GM13977 (cell line): ENCODE data around the gene KCNK10.

Experiments used
- DNase-seq: peaks from one replicate; pipeline ENCODE4 v3.0.0; 2012; ENCODE audit warnings: low spot score
- CTCF ChIP-seq: IDR thresholded peaks from 2 replicates; pipeline ENCODE4 v1.5.1; 2012; ENCODE audit warnings: mild to moderate bottlenecking, control low read depth; ENCODE audit not compliant: insufficient read depth; ENCODE audit errors: extremely low read depth, missing control alignments
- in situ Hi-C: fragments of 300-500 bp; cut with MboI; formaldehyde crosslinking; loops from one replicate; pipeline ENCODE4 v1.12.0; 2022; ENCODE audit warnings: low sequenced_read_pairs, low pct_unique_long_range_greater_than_20kb, mixed read lengths, inconsistent platforms; ENCODE audit not compliant: unreplicated experiment

Gene KCNK10

GRCh38 chr14:88352698-88353097 is 29.6 kb upstream of the KCNK10 start:
- in situ Hi-C loops = no loop called here
- no peak for DNase-seq

GRCh38 chr14:88351966-88352691 is 29.1 kb upstream of the KCNK10 start:
- in situ Hi-C loops = no loop called here
- no peak for TF ChIP-seq CTCF
- DNase-seq = no peak

More at GRCh38 chr14:88352698-88353097, 29.6 kb upstream of the KCNK10 start:
- no peak for TF ChIP-seq CTCF

- TF ChIP-seq CTCF = no peak
- in situ Hi-C loops = no loop called here
- no peak for DNase-seq
Measured at GRCh38 chr14:88348546-88348945, 25.5 kb upstream of the KCNK10 start.

- in situ Hi-C loops = no loop called here
- DNase-seq = no peak
Measured at GRCh38 chr14:88346048-88346639, 23.1 kb upstream of the KCNK10 start.

GRCh38 chr14:88342980-88343379 is 19.9 kb upstream of the KCNK10 start:
- TF ChIP-seq CTCF = no peak
- DNase-seq = no peak
- in situ Hi-C loops = no loop called here

More at GRCh38 chr14:88346048-88346639, 23.1 kb upstream of the KCNK10 start:
- TF ChIP-seq CTCF = no peak

GRCh38 chr14:88340357-88340756 is 17.3 kb upstream of the KCNK10 start:
- no peak for DNase-seq
- TF ChIP-seq CTCF = no peak
- in situ Hi-C loops = no loop called here
